NT2/D1 (cell line): ENCODE results near the gene EML1.

Experiments used
- SUZ12 ChIP-seq: IDR thresholded peaks from 2 replicates; pipeline ENCODE4 v1.6.1; 2011; ENCODE audit not compliant: insufficient read length, insufficient read depth; ENCODE audit errors: extremely low read depth
- YY1 ChIP-seq: IDR thresholded peaks from 2 replicates; pipeline ENCODE4 v1.6.1; 2011; ENCODE audit not compliant: insufficient read length, insufficient read depth
- ZNF274 ChIP-seq: IDR thresholded peaks from 2 replicates; pipeline ENCODE4 v1.6.1; 2011; ENCODE audit warnings: mild to moderate bottlenecking, low read depth, low read length

- TF ChIP-seq YY1 (no peak), ZNF274 (no peak), SUZ12 (no peak)
These were observed 45.5 kb upstream of the EML1 start for GRCh38 chr14:99747582-99748330.
